Measurements from ENCODE around the gene CACHD1. TPM values are rescaled to one million over a fixed set of nuclear protein-coding genes. Genes with fewer than 3 reads are reported as not detected.

Gene CACHD1
- total and polyA plus RNA-seq, 8 donors = 11.3 to 38.0 (median 32.7) TPM

DNA sequence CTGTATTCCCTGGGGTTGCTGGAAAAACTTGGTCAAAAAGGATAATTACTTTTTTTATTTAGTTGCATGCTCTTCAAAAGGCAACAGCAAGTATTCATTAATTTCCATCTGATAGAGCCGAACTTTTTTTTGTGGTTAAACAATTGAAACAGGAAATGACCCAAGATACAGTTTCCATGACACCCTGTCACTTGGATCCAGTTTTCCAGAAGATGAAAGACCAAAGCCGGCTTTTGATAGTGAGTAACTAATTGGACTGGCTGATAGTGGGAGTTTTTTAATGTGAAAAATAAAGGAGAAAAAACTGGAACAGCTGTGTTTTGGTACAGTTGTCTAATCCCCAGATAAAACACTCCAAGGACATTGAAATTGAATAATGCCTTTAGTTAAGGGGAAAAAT, 33.0 kb downstream of the CACHD1 start:
- Histone ChIP-seq H3K27ac (no peak overlapping the region), H3K27me3 (no peaks in the 10 kb centered on the region), H3K36me3 (no peaks in the 10 kb centered on the region), H3K9me3 (no peaks in the 10 kb centered on the region), H3K4me3 (no peak overlapping the region), H3K4me1 (peaks cover 10 to 25% of the 10 kb centered on the region in 2 donors)
- intact Hi-C loops (cut with DNase I) = no loop called here
- TF ChIP-seq, protein P1, sequence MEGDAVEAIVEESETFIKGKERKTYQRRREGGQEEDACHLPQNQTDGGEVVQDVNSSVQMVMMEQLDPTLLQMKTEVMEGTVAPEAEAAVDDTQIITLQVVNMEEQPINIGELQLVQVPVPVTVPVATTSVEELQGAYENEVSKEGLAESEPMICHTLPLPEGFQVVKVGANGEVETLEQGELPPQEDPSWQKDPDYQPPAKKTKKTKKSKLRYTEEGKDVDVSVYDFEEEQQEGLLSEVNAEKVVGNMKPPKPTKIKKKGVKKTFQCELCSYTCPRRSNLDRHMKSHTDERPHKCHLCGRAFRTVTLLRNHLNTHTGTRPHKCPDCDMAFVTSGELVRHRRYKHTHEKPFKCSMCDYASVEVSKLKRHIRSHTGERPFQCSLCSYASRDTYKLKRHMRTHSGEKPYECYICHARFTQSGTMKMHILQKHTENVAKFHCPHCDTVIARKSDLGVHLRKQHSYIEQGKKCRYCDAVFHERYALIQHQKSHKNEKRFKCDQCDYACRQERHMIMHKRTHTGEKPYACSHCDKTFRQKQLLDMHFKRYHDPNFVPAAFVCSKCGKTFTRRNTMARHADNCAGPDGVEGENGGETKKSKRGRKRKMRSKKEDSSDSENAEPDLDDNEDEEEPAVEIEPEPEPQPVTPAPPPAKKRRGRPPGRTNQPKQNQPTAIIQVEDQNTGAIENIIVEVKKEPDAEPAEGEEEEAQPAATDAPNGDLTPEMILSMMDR (IDR thresholded peaks at IDR 0.05) = no peak
- ATAC-seq (no peak), DNase-seq (peak in 1 of 4 donors; percentile 53)

DNA sequence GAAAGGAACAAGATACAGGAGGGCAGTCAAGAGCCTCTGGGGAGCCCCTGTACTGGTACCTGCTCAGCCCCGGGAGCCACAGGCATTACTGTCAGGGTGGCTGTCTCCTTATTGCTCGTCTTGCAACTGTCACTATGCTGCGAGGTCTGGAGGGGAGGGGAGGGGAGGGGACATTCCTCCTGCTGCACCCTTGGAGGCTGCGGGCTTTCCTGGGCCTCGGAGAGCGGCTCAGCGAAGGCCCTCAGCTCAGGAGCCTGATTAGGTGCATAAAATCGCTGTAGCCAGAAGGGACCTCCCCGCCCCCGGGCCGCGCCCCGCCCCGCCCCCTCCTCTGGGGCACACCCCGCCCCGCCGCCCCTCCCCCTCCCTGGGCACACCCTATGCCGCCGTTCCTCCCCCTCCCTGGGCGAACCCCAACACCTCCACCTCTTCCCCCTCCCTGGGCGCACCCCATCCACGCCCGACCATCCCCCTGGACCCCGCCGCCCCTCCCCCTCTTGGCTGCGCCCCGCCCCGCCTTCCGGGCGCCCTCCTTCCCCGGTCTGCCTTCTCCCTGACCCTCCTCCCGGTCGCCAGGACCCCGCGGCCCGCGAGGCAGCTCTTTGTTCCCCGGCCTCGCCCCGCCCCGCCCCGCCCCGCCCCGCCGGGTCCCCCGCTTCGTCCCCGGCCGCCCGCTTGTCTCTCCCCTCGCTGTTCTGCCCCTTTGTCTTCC, 35.5 kb downstream of the CACHD1 start:
- peak; percentile 77 for ATAC-seq
- H3K27ac ChIP-seq = peak overlapping the region in 1 of 2 donors; percentile 60
- DNase-seq = peak in 2 of 4 donors; percentile 43 to 86
- no peaks in the 10 kb centered on the region for H3K9me3 ChIP-seq
- H3K4me1 ChIP-seq = peaks cover 10 to 25% of the 10 kb centered on the region in 2 donors
- H3K27me3 ChIP-seq = no peaks in the 10 kb centered on the region
- TF ChIP-seq, protein P1 (IDR thresholded peaks at IDR 0.05) = no peak
- intact Hi-C loops (cut with DNase I) = no loop called here
- peak overlapping the region; percentile 28 to 45 for H3K4me3 ChIP-seq
- no peaks in the 10 kb centered on the region for H3K36me3 ChIP-seq

DNA sequence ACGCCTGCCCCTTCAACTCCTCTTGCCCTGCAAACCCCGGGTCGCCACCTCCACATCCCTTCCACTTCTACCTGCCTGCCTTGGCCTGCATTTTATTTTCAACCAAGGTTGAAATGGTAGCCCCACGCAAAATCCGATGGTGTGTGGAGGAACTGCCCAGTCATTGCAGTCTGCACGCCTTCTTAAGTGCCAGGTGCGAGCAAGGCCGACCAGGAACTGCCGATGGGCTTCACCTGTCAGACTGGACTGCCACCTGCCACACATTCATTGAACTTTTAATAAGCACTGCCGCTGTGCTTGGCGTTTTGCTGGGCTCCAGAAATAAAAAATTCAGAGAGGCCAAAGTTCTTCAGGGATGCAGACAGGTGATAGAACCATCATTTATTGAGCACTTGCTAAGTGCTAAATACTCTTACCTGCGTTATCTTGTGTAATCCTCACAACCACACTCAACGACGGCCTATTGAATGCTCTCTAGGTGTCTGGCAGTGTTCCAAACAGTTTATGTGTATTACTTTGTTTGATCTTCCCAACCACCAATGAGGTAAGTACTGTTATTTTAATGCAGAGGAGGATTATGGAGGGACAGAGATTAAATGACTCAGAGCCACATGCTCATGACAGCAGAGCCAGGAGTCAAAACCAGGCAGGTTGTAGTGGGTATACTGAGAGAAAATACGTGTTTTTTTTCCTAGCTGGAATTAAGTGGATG, 36.2 kb downstream of the CACHD1 start:
- intact Hi-C loops (cut with DNase I) = no loop called here
- no peaks in the 10 kb centered on the region for H3K9me3 ChIP-seq
- peaks cover 10 to 31% of the 10 kb centered on the region in 2 donors for H3K4me1 ChIP-seq
- no peaks in the 10 kb centered on the region for H3K36me3 ChIP-seq
- ATAC-seq (peak; percentile 75), DNase-seq (peak in 2 of 4 donors; percentile 58 to 69)
- peak overlapping the region; percentile 28 to 45 for H3K4me3 ChIP-seq
- TF ChIP-seq, protein P1 (IDR thresholded peaks at IDR 0.05) = no peak
- H3K27me3 ChIP-seq = no peaks in the 10 kb centered on the region
- H3K27ac ChIP-seq = peak overlapping the region in 1 of 2 donors; percentile 60

DNA sequence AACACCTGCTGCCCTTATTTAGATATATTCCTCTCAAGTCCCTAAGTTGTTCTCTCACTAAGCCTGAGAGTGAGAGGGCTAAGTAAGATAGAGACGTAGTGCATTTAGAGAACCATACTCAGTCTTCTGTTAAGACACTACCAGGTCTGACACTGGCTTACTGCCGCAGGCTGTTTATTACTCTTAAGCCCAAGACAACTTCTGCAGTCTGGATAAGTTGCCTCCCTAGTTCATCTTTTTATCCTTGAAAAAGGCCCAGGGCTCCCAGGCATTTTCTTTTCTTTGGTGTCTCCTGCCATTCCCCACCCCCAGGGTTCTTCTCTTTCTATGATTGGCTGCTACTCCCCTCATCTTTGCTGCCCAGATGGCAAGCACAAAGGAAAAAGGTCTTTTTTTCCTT, 38.7 kb downstream of the CACHD1 start:
- H3K27me3 ChIP-seq = no peaks in the 10 kb centered on the region
- H3K27ac ChIP-seq = no peak overlapping the region

More for the DNA sequence above, 38.7 kb downstream of the CACHD1 start:
- TF ChIP-seq, protein P1 (IDR thresholded peaks at IDR 0.05) = no peak
- Histone ChIP-seq H3K4me3 (no peak overlapping the region), H3K9me3 (no peaks in the 10 kb centered on the region), H3K36me3 (no peaks in the 10 kb centered on the region), H3K4me1 (peaks cover 12 to 52% of the 10 kb centered on the region in 2 donors)
- intact Hi-C loops (cut with DNase I) = no loop called here
- DNase-seq (no peak), ATAC-seq (no peak)
